GM20000 (cell line): Measurements from ENCODE around the gene TPM2.

Source experiments
- DNase-seq: peaks from one replicate; pipeline ENCODE4 v3.0.0; 2012; ENCODE audit warnings: low spot score
- TF ChIP-seq, protein P1 (sequence below): IDR thresholded peaks from 2 replicates; pipeline ENCODE4 v1.5.1; 2012; ENCODE audit warnings: mild to moderate bottlenecking, control low read depth; ENCODE audit errors: extremely low read depth, missing control alignments

Gene TPM2

GRCh38 chr9:35703906-35704672 lies 14.4 kb upstream of the TPM2 start:
- TF ChIP-seq, protein P1, sequence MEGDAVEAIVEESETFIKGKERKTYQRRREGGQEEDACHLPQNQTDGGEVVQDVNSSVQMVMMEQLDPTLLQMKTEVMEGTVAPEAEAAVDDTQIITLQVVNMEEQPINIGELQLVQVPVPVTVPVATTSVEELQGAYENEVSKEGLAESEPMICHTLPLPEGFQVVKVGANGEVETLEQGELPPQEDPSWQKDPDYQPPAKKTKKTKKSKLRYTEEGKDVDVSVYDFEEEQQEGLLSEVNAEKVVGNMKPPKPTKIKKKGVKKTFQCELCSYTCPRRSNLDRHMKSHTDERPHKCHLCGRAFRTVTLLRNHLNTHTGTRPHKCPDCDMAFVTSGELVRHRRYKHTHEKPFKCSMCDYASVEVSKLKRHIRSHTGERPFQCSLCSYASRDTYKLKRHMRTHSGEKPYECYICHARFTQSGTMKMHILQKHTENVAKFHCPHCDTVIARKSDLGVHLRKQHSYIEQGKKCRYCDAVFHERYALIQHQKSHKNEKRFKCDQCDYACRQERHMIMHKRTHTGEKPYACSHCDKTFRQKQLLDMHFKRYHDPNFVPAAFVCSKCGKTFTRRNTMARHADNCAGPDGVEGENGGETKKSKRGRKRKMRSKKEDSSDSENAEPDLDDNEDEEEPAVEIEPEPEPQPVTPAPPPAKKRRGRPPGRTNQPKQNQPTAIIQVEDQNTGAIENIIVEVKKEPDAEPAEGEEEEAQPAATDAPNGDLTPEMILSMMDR = no peak
- DNase-seq = no peak

DNA sequence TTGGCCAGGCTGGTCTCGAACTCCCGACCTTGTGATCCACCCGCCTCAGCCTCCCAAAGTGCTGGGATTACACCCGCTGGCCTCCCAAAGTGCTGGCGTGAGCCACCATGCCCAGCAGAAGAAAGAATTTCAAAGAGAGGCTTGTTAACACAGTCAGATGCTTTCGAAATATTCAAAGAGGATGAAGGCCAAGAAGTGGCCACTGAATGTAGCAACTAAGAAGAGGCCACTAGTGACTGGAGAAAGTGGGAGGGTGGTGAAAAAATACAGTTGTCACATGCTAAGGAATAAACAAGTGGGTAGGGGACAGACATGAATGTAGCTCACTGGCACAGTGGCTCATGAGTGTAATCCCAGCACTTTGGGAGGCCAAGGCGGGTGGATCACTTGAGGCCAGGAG lies 13.0 kb upstream of the TPM2 start:
- DNase-seq = no peak
- TF ChIP-seq, protein P1 = no peak

DNA sequence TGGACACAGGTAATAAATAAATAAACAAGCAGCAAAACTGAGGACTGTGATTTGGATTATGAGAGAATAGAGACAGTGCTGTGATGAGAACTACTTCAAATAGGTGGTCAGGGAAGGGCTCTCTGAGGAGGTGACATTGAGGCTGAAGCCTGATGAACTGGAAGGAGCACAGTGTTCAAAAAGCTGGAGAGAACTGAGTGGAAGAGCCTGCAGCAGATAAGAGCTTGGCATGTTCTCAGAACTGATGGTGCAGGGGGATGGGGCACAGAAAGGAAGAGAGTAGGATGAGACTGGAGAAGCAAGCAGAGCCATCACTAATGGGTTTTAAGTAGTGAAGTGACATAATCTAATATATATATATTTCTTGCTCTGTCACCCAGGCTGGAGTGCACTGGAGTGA lies 11.2 kb upstream of the TPM2 start:
- DNase-seq = no peak
- TF ChIP-seq, protein P1 = no peak

- TF ChIP-seq, protein P1 = no peak
- no peak for DNase-seq
Observed at GRCh38 chr9:35700031-35700430, 10.3 kb upstream of the TPM2 start.

GRCh38 chr9:35698231-35698630 lies 8.5 kb upstream of the TPM2 start:
- DNase-seq = no peak
- TF ChIP-seq, protein P1 = no peak

GRCh38 chr9:35697486-35697885 lies 7.8 kb upstream of the TPM2 start:
- DNase-seq = no peak
- TF ChIP-seq, protein P1 = no peak

- peak; percentile 85 for DNase-seq
- TF ChIP-seq, protein P1 = peak; percentile 93
Observed at GRCh38 chr9:35696520-35697215, 6.9 kb upstream of the TPM2 start.
